Endothelial cell of umbilical vein (primary cell): ENCODE measurements around the gene HEATR1. TPM values are rescaled to one million over a fixed set of nuclear protein-coding genes. Genes with fewer than 3 reads are reported as not detected.

Experiments
- BruUV-seq: library from RNA; stranded (reverse); fragments of 400-500 nt; replicated peaks from 2 replicates; lab custom pipeline; 2021; lab: Mats Ljungman, UMichigan
- CTCF ChIA-PET: fragments of 300-600, 350-600 bp; sonication (Branson Sonifier 250); formaldehyde crosslinking; loops from one replicate; lab custom pipeline; 2021; ENCODE audit warnings: antibody characterized with exemption, inconsistent platforms; lab: Charles Lee
- POLR2A ChIA-PET: fragments of 300-600, 350-600 bp; sonication (Branson Sonifier 250); formaldehyde crosslinking; loops from one replicate; lab custom pipeline; 2021; ENCODE audit warnings: antibody characterized with exemption, inconsistent platforms; lab: Charles Lee
- DNase-seq: peaks from one replicate; pipeline ENCODE4 v3.0.0-alpha.2; 2011; ENCODE audit warnings: low read depth, low spot score
- FAIRE-seq: peaks from 2 replicates; lab custom pipeline; 2011; peaks lifted over from hg19 to GRCh38; lab: Jason Lieb, UNC
- H2AFZ ChIP-seq: 2 replicates; pipeline ENCODE4 v1.6.0; 2012; ENCODE audit warnings: low read depth, low read length, control low read depth, inconsistent platforms
- H3K27ac ChIP-seq: 2 replicates; pipeline ENCODE4 v1.5.1; 2011; ENCODE audit warnings: low read depth, mild to moderate bottlenecking, control low read depth, low read length, moderate library complexity; ENCODE audit not compliant: insufficient read depth
- H3K27me3 ChIP-seq, 2 experiments: 2 replicates each; pipeline versions ENCODE4 v1.6.0 to v1.6.1; 2011; ENCODE audit warnings: low read length in 2 of 2, mixed read lengths in 1 of 2; ENCODE audit not compliant: control insufficient read depth in 2 of 2, insufficient read depth in 2 of 2
- H3K36me3 ChIP-seq, 2 experiments: 2 replicates in 1 of 2; 3 replicates in 1 of 2; pipeline ENCODE4 v1.5.1; 2011; ENCODE audit warnings: low read length in 2 of 2, mild to moderate bottlenecking in 1 of 2, moderate library complexity in 1 of 2; ENCODE audit not compliant: control insufficient read depth in 2 of 2, insufficient read depth in 2 of 2; ENCODE audit errors: extremely low read depth in 1 of 2
- H3K4me1 ChIP-seq: 3 replicates; pipeline ENCODE4 v1.5.1; 2011; ENCODE audit warnings: mild to moderate bottlenecking, low read length; ENCODE audit not compliant: control insufficient read depth, insufficient read depth; ENCODE audit errors: extremely low read depth
- H3K4me2 ChIP-seq: 2 replicates; pipeline ENCODE4 v1.6.1; 2011; ENCODE audit warnings: low read length, control low read depth, mixed read lengths; ENCODE audit not compliant: insufficient read depth
- H3K4me3 ChIP-seq, 3 experiments: fragments of 200-600 bp in 1 of 3; sonication (generic), shearing (Covaris generic) in 1 of 3; replicated peaks in 1 of 3; 2 replicates each; pipeline ENCODE4 v1.5.1; 2011 to 2016; ENCODE audit warnings: control low read depth in 3 of 3, low read length in 3 of 3, mild to moderate bottlenecking in 2 of 3, inconsistent platforms in 1 of 3, low read depth in 1 of 3, moderate library complexity in 1 of 3; ENCODE audit not compliant: insufficient read depth in 1 of 3
- H3K79me2 ChIP-seq: 2 replicates; pipeline ENCODE4 v1.6.0; 2012; ENCODE audit warnings: low read length, inconsistent platforms; ENCODE audit not compliant: control insufficient read depth, insufficient read depth
- H3K9ac ChIP-seq: replicated peaks from 2 replicates; pipeline ENCODE3; 2011; ENCODE audit warnings: low read length, control low read depth; ENCODE audit not compliant: insufficient read depth; ENCODE audit errors: extremely low read depth
- H3K9me1 ChIP-seq: replicated peaks from 3 replicates; pipeline ENCODE4 v1.6.0; 2011; ENCODE audit warnings: mild to moderate bottlenecking, low read length; ENCODE audit not compliant: control insufficient read depth, insufficient read depth; ENCODE audit errors: extremely low read depth
- H3K9me3 ChIP-seq: replicated peaks from 2 replicates; pipeline ENCODE4 v1.5.1; 2012; ENCODE audit warnings: low read length, inconsistent platforms; ENCODE audit not compliant: control insufficient read depth, insufficient read depth
- H4K20me1 ChIP-seq: replicated peaks from 2 replicates; pipeline ENCODE3; 2011; ENCODE audit warnings: mild to moderate bottlenecking, low read length; ENCODE audit not compliant: control insufficient read depth, insufficient read depth; ENCODE audit errors: extremely low read depth
- CTCF ChIP-seq, 2 donors: IDR thresholded peaks; 1 replicate in 1 of 2; 2 replicates in 1 of 2; pipeline ENCODE4 v1.5.1; 2011; ENCODE audit warnings: low read length in 2 of 2, mild to moderate bottlenecking in 2 of 2, moderate library complexity in 2 of 2, control low read depth in 1 of 2, inconsistent platforms in 1 of 2, low read depth in 1 of 2; ENCODE audit not compliant: insufficient read depth in 1 of 2; ENCODE audit errors: extremely low read depth in 1 of 2
- EZH2 ChIP-seq: IDR thresholded peaks from 2 replicates; pipeline ENCODE4 v1.6.1; 2012; ENCODE audit warnings: borderline replicate concordance, low read depth, mild to moderate bottlenecking, moderate library complexity, low read length, inconsistent platforms; ENCODE audit not compliant: severe bottlenecking
- FOS ChIP-seq: IDR thresholded peaks from 2 replicates; pipeline ENCODE4 v1.6.1; 2011; ENCODE audit warnings: mild to moderate bottlenecking, low read length, moderate library complexity, borderline replicate concordance; ENCODE audit not compliant: insufficient read depth
- GATA2 ChIP-seq: IDR thresholded peaks from 2 replicates; pipeline ENCODE4 v1.7.0; 2011; ENCODE audit warnings: low read depth, mild to moderate bottlenecking, moderate library complexity, mixed read lengths, low read length; ENCODE audit not compliant: insufficient read length, insufficient read depth
- JUN ChIP-seq: IDR thresholded peaks from 2 replicates; pipeline ENCODE4 v1.6.1; 2011; ENCODE audit warnings: borderline replicate concordance, low read depth; ENCODE audit not compliant: insufficient read length, insufficient read depth
- MAX ChIP-seq: IDR thresholded peaks from 2 replicates; pipeline ENCODE4 v1.6.1; 2011; ENCODE audit not compliant: insufficient read depth, insufficient read length
- MYC ChIP-seq: IDR thresholded peaks from one replicate; pipeline ENCODE4 v1.6.1; 2011; ENCODE audit warnings: mild to moderate bottlenecking, low read depth, low read length
- POLR2A ChIP-seq: IDR thresholded peaks from 2 replicates; pipeline ENCODE4 v1.6.1; 2012; ENCODE audit warnings: low read depth, mild to moderate bottlenecking, control low read depth, low read length
- POLR2AphosphoS5 ChIP-seq: IDR thresholded peaks from 2 replicates; pipeline ENCODE4 v1.6.1; 2012; ENCODE audit warnings: low read depth, mild to moderate bottlenecking, control low read depth, low read length, moderate library complexity; ENCODE audit not compliant: insufficient read depth
- dilution Hi-C: fragments of 300-500 bp; cut with MboI; formaldehyde crosslinking; loops from one replicate; pipeline ENCODE4 v1.15.0; 2019; ENCODE audit warnings: low sequenced_read_pairs; ENCODE audit not compliant: extremely low pct_ligation_motif_present
- intact Hi-C: fragments of 100-400 bp; cut with micrococcal nuclease; formaldehyde crosslinking; loops from one replicate; pipeline ENCODE4 v1.10.0; 2022
- polyA plus RNA-seq, 4 experiments: library from polyadenylated mRNA; depleted of rRNA in 3 of 4; stranded (reverse) in 3 of 4; unstranded in 1 of 4; fragments of >200 nt; gene quantifications; 2 replicates each; pipeline versions ENCODE4 v1.2.1 to v1.2.3, GENCODE V29; 2011 to 2012; ENCODE audit warnings: missing spikeins in 1 of 4
- total RNA-seq: library from RNA; stranded (reverse); gene quantifications from 2 replicates; pipeline ENCODE4 v1.2.3, GENCODE V29; 2021

HEATR1 gene
- total and polyA plus RNA-seq, 2 donors (not counting 3 experiments of a cell fraction or from before 2014, with no cell fraction given) = 8.4 to 62.0 TPM

- intact Hi-C loops = loop anchor here (1.0 to 2.0 kb wide), 4 partner anchors 28 to 428 kb away; no protein-coding TSS in a partner anchor
- Histone ChIP-seq H3K36me3 (peaks cover 0 to 3% of the 10 kb centered on the region in 2 experiments), H3K4me3 (no peak overlapping the region), H3K27me3 (no peaks in the 10 kb centered on the region), H2AFZ (no peak overlapping the region), H3K4me2 (no peak overlapping the region), H3K4me1 (peaks cover 14% of the 10 kb centered on the region), H3K27ac (no peak overlapping the region), H4K20me1 (no peaks in the 10 kb centered on the region), H3K9me3 (no peaks in the 10 kb centered on the region), H3K9me1 (no peaks in the 10 kb centered on the region), H3K9ac (no peak overlapping the region), H3K79me2 (peaks cover 3% of the 10 kb centered on the region)
- no TSS peak for BruUV-seq
- ChIA-PET POLR2A (no interaction called here), CTCF (interaction anchor here (0.6 to 1.4 kb wide), 3 partner anchors 17 to 427 kb away, joined by 4 to 5 read pairs (median 4); no protein-coding TSS in a partner anchor)
- no peak for FAIRE-seq
- dilution Hi-C loops = no loop called here
- no peak for DNase-seq
- TF ChIP-seq JUN (no peak), POLR2AphosphoS5 (no peak), MAX (no peak), POLR2A (no peak), CTCF (IDR thresholded peaks at IDR 0.05; ENCODE audit: extremely low read depth in 1 of 2, insufficient read depth in 1 of 2, low read depth in 1 of 2, low read length in 2 of 2) (no peak), FOS (no peak), MYC (no peak), GATA2 (no peak), EZH2 (no peak)
Measured at GRCh38 chr1:236530959-236531358, 73.4 kb downstream of the HEATR1 start.
